ENCODE measurements around the gene ENTR1. TPM values are rescaled to one million over a fixed set of nuclear protein-coding genes. Genes with fewer than 3 reads are reported as not detected.

The ENTR1 gene
- total RNA-seq, 6 experiments from 2014 or later: 40.8 to 55.1 (median 43.7) TPM

GRCh38 chr9:136445799-136446198 lies 35.4 kb upstream of the ENTR1 start:
- Mint-ChIP-seq H3K27ac (no peak overlapping the region), H3K9me3 (no peaks in the 10 kb centered on the region), H3K4me3 (no peak overlapping the region), H3K27me3 (ENCODE audit: insufficient read depth) (no peaks in the 10 kb centered on the region; the same call in none of the 2 replicates), H3K4me1 (ENCODE audit: low read depth) (peaks cover 4% of the 10 kb centered on the region; the same call in 1 of the 2 replicates), H3K36me3 (ENCODE audit: low read depth) (peaks cover 29% of the 10 kb centered on the region)
- no peak for DNase-seq
- no peak for TF ChIP-seq CTCF (IDR thresholded peaks at IDR 0.05)

DNA sequence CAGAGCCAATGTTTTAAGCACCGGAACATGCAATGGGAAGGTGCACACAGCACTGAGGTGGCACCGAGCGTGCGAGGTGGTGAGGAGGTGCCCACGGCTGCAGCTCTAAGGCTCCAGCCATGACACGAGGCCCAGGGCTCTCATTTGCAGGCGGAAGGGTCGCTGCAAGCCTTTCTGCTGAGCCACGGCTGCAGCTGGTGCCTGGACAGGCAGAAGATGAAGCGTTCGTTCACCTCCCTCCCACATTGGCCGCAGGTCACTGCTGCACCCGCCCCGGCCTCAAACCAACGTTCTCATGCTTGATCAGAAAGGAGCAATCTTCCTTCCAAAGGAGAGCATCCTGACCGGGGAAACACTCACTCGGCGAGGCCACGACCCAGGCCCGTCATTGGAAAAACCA lies 33.7 kb upstream of the ENTR1 start:
- no peak overlapping the region for H3K4me3 Mint-ChIP-seq
- H3K9me3 Mint-ChIP-seq: no peaks in the 10 kb centered on the region
- peaks cover 4% of the 10 kb centered on the region; the same call in 1 of the 2 replicates for H3K4me1 Mint-ChIP-seq (ENCODE audit: low read depth)
- no peak for DNase-seq
- TF ChIP-seq CTCF (IDR thresholded peaks at IDR 0.05): no peak
- no peak overlapping the region for H3K27ac Mint-ChIP-seq
- peaks cover 22% of the 10 kb centered on the region for H3K36me3 Mint-ChIP-seq (ENCODE audit: low read depth)
- peaks cover 4% of the 10 kb centered on the region; the same call in 1 of the 2 replicates for H3K27me3 Mint-ChIP-seq (ENCODE audit: insufficient read depth)

DNA sequence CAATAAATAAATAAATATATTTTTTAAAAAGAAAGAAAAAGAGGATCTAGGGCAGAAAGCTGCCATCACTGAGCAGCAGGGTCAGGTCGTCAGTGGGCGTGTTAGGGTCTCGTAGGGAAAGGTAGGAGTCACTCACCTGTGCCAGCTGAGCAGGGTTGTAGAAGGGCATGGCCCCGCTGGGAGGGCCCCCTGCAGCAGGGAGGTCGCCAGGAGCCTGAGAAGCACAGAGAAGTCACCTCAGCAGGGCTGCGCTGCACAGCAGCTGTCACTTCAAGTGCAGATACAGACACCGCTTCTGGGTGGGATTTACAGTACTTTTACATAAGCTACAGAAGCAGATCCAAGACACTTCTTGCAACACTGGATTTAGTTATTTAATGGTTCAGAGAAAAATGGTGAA lies 33.3 kb upstream of the ENTR1 start:
- Mint-ChIP-seq H3K4me3 (no peak overlapping the region), H3K27me3 (ENCODE audit: insufficient read depth) (peaks cover 4% of the 10 kb centered on the region; the same call in 1 of the 2 replicates), H3K36me3 (ENCODE audit: low read depth) (peaks cover 22% of the 10 kb centered on the region), H3K4me1 (ENCODE audit: low read depth) (peaks cover 4% of the 10 kb centered on the region; the same call in 1 of the 2 replicates), H3K27ac (no peak overlapping the region), H3K9me3 (no peaks in the 10 kb centered on the region)
- no peak for DNase-seq
- TF ChIP-seq CTCF (IDR thresholded peaks at IDR 0.05): no peak

- H3K9me3 Mint-ChIP-seq: no peaks in the 10 kb centered on the region
- DNase-seq: no peak
- peaks cover 17% of the 10 kb centered on the region for H3K36me3 Mint-ChIP-seq (ENCODE audit: low read depth)
- H3K27ac Mint-ChIP-seq: no peak overlapping the region
- H3K4me3 Mint-ChIP-seq: no peak overlapping the region
- peaks cover 7% of the 10 kb centered on the region for H3K4me1 Mint-ChIP-seq (ENCODE audit: low read depth)
- peaks cover 4% of the 10 kb centered on the region; the same call in 1 of the 2 replicates for H3K27me3 Mint-ChIP-seq (ENCODE audit: insufficient read depth)
- TF ChIP-seq CTCF (IDR thresholded peaks at IDR 0.05): no peak
Measured at GRCh38 chr9:136443087-136443486, 32.7 kb upstream of the ENTR1 start.

GRCh38 chr9:136442265-136442664 lies 31.9 kb upstream of the ENTR1 start:
- no peak overlapping the region for H3K4me3 Mint-ChIP-seq
- H3K27me3 Mint-ChIP-seq (ENCODE audit: insufficient read depth): peaks cover 4% of the 10 kb centered on the region; the same call in 1 of the 2 replicates
- H3K9me3 Mint-ChIP-seq: no peaks in the 10 kb centered on the region
- peaks cover 15% of the 10 kb centered on the region for H3K4me1 Mint-ChIP-seq (ENCODE audit: low read depth)
- peaks cover 11% of the 10 kb centered on the region for H3K36me3 Mint-ChIP-seq (ENCODE audit: low read depth)
- no peak for DNase-seq
- no peak for TF ChIP-seq CTCF (IDR thresholded peaks at IDR 0.05)
- H3K27ac Mint-ChIP-seq: no peak overlapping the region

Measured in HFFc6 (cell line).